Esophagus (tissue), 2 donors: ENCODE measurements around the gene TCAF1. TPM values are rescaled to one million over a fixed set of nuclear protein-coding genes. Genes with fewer than 3 reads are reported as not detected.
"Not testable (repeated sequence)": the region's sequence is repeated elsewhere in the genome, so short reads cannot be mapped to it uniquely, and the experiment has no call there.

Experiments
- H3K27ac ChIP-seq, 2 donors: one replicate each; pipeline ENCODE4 v1.5.1; 2013; ENCODE audit warnings: low read depth in 2 of 2, mild to moderate bottlenecking in 2 of 2, inconsistent platforms in 1 of 2, low read length in 1 of 2, moderate library complexity in 1 of 2
- H3K27me3 ChIP-seq, 2 donors: one replicate each; pipeline ENCODE4 v1.6.1; 2013; ENCODE audit warnings: low read length in 2 of 2, control low read depth in 1 of 2, mild to moderate bottlenecking in 1 of 2; ENCODE audit not compliant: insufficient read depth in 2 of 2, control insufficient read depth in 1 of 2
- H3K36me3 ChIP-seq, 2 donors: one replicate each; pipeline ENCODE4 v1.6.1; 2013; ENCODE audit warnings: low read length in 1 of 2; ENCODE audit not compliant: control insufficient read depth in 2 of 2, insufficient read depth in 2 of 2
- H3K4me1 ChIP-seq, 2 donors: one replicate each; pipeline ENCODE4 v1.6.1; 2013; ENCODE audit warnings: low read length in 1 of 2; ENCODE audit not compliant: control insufficient read depth in 2 of 2, insufficient read depth in 2 of 2
- H3K4me3 ChIP-seq, 2 donors: one replicate each; pipeline ENCODE4 v1.5.1; 2013; ENCODE audit warnings: low read length in 2 of 2, mild to moderate bottlenecking in 2 of 2, low read depth in 1 of 2, moderate library complexity in 1 of 2
- H3K9me3 ChIP-seq, 2 donors: one replicate each; pipeline ENCODE4 v1.6.1; 2013; ENCODE audit warnings: mild to moderate bottlenecking in 2 of 2, low read depth in 1 of 2, low read length in 1 of 2, moderate library complexity in 1 of 2; ENCODE audit not compliant: control insufficient read depth in 2 of 2, insufficient read depth in 1 of 2
- WGBS, 2 donors: extraction: QIAGEN DNeasy Blood & Tissue Kit; methylation state at CpG; one replicate each; pipeline ENCODE4 v1.1.7; 2013; 5-methylcytosine and 5-hydroxymethylcytosine counted together
- polyA plus RNA-seq, 2 donors: library from polyadenylated mRNA; stranded (reverse); fragments of 200-250 nt; gene quantifications; one replicate each; pipeline ENCODE4 v1.2.3, GENCODE V29; 2013
- donor health status: healthy with polysubstance abuse.
- donor health status: Bipolar disorder and iron deficiency.

The TCAF1 gene
- polyA plus RNA-seq, 2 donors = 7.4 to 8.8 TPM

GRCh38 chr7:143873242-143873641, 28.7 kb downstream of the TCAF1 start:
- 88 to 90% methylated on average over 3 of the region's 4 CpGs for WGBS, 2 donors
- H3K36me3 ChIP-seq, H3K27me3 ChIP-seq, H3K4me1 ChIP-seq, H3K9me3 ChIP-seq, H3K4me3 ChIP-seq, H3K27ac ChIP-seq: not testable (repeated sequence)

GRCh38 chr7:143871534-143871933, 30.4 kb downstream of the TCAF1 start:
- not testable (repeated sequence) for H3K27ac ChIP-seq, H3K4me1 ChIP-seq, H3K4me3 ChIP-seq, H3K9me3 ChIP-seq, H3K27me3 ChIP-seq, H3K36me3 ChIP-seq

- H3K27ac ChIP-seq, H3K4me3 ChIP-seq, H3K9me3 ChIP-seq, H3K36me3 ChIP-seq, H3K27me3 ChIP-seq, H3K4me1 ChIP-seq: not testable (repeated sequence)
- WGBS, 2 donors = no CpG with 5 or more reads among the region's 2 CpGs
These were observed 44.0 kb downstream of the TCAF1 start for GRCh38 chr7:143857994-143858393.

- not testable (repeated sequence) for H3K4me3 ChIP-seq, H3K9me3 ChIP-seq, H3K36me3 ChIP-seq, H3K27ac ChIP-seq, H3K27me3 ChIP-seq, H3K4me1 ChIP-seq
- no CpG with 5 or more reads among the region's 1 CpG for WGBS, 2 donors
These were observed 46.5 kb downstream of the TCAF1 start for GRCh38 chr7:143855443-143855842.

GRCh38 chr7:143850682-143851081, 51.3 kb downstream of the TCAF1 start:
- Histone ChIP-seq H3K27ac (no peak overlapping the region), H3K9me3 (no peaks in the 10 kb centered on the region), H3K4me1 (no peaks in the 10 kb centered on the region), H3K36me3 (no peaks in the 10 kb centered on the region), H3K4me3 (no peak overlapping the region), H3K27me3 (no peaks in the 10 kb centered on the region)
- WGBS, 2 donors = 86 to 87% methylated on average over 2 of the region's 2 CpGs

GRCh38 chr7:143849785-143850479, 52.0 kb downstream of the TCAF1 start:
- Histone ChIP-seq H3K4me3 (no peak overlapping the region), H3K4me1 (no peaks in the 10 kb centered on the region), H3K27me3 (no peaks in the 10 kb centered on the region), H3K36me3 (no peaks in the 10 kb centered on the region), H3K27ac (no peak overlapping the region), H3K9me3 (no peaks in the 10 kb centered on the region)
- 68 to 81% methylated on average over 3 of the region's 3 CpGs for WGBS, 2 donors

GRCh38 chr7:143848192-143848591, 53.8 kb downstream of the TCAF1 start:
- H3K9me3 ChIP-seq = no peaks in the 10 kb centered on the region
- no peak overlapping the region for H3K4me3 ChIP-seq
- no peaks in the 10 kb centered on the region for H3K4me1 ChIP-seq
- no peaks in the 10 kb centered on the region for H3K27me3 ChIP-seq
- H3K36me3 ChIP-seq = no peaks in the 10 kb centered on the region
- no peak overlapping the region for H3K27ac ChIP-seq

- H3K27ac ChIP-seq = no peak overlapping the region
- H3K36me3 ChIP-seq = no peaks in the 10 kb centered on the region
- H3K4me1 ChIP-seq = no peaks in the 10 kb centered on the region
- no peaks in the 10 kb centered on the region for H3K9me3 ChIP-seq
- H3K27me3 ChIP-seq = no peaks in the 10 kb centered on the region
- WGBS, 2 donors = 95 to 97% methylated on average over 2 of the region's 2 CpGs
- H3K4me3 ChIP-seq = no peak overlapping the region
These were observed 55.3 kb downstream of the TCAF1 start for GRCh38 chr7:143846692-143847091.

GRCh38 chr7:143841696-143842095, 60.3 kb downstream of the TCAF1 start:
- not testable (repeated sequence) for H3K4me3 ChIP-seq, H3K36me3 ChIP-seq, H3K27ac ChIP-seq, H3K27me3 ChIP-seq, H3K4me1 ChIP-seq, H3K9me3 ChIP-seq
- WGBS, 2 donors = 75 to 97% methylated on average over 1 to 3 of the region's 5 CpGs

GRCh38 chr7:143840062-143840461, 61.9 kb downstream of the TCAF1 start:
- not testable (repeated sequence) for H3K4me3 ChIP-seq, H3K36me3 ChIP-seq, H3K4me1 ChIP-seq, H3K27ac ChIP-seq, H3K27me3 ChIP-seq, H3K9me3 ChIP-seq
- WGBS, 2 donors = no CpG with 5 or more reads among the region's 1 CpG
